K562 (cell line): ENCODE data around the gene ZBTB43. TPM values are rescaled to one million over a fixed set of nuclear protein-coding genes. Genes with fewer than 3 reads are reported as not detected.

ENCODE experiments used
- ATAC-seq: fragments of 200-7000 bp; cut with Tn5 transposase; 3 replicates; pipeline ENCODE4 v1.9.1; 2020; ENCODE audit warnings: moderate library complexity
- BruUV-seq: library from RNA; stranded (reverse); fragments of 400-500 nt; replicated peaks from 2 replicates; lab custom pipeline; 2021; lab: Mats Ljungman, UMichigan
- CTCF ChIA-PET: fragments of 300-600 bp; formaldehyde crosslinking; extraction: SDS; loops from one replicate; lab custom pipeline; 2021; ENCODE audit warnings: low intra/inter-chr PET ratio; lab: Yijun Ruan, JAX
- POLR2A ChIA-PET: fragments of 300-600, 350-650 bp; sonication (Branson Sonifier 250); formaldehyde crosslinking; extraction: SDS; loops from one replicate; lab custom pipeline; 2021; ENCODE audit warnings: antibody characterized with exemption, inconsistent platforms; lab: Yijun Ruan, JAX
- DNase-seq, 4 experiments: peaks; one replicate each; pipeline versions ENCODE4 v3.0.0 to v3.0.0-alpha.2; 2011 to 2018; ENCODE audit warnings: low spot score in 3 of 4, mixed read lengths in 3 of 4; ENCODE audit errors: extremely low read depth in 1 of 4
- FAIRE-seq: peaks from 2 replicates; lab custom pipeline; 2011; peaks lifted over from hg19 to GRCh38; lab: Jason Lieb, UNC
- H2AFZ ChIP-seq: 2 replicates; pipeline ENCODE4 v1.6.0; 2011; ENCODE audit warnings: low read depth, low read length, control low read depth, inconsistent platforms
- H3K27ac ChIP-seq: fragments of 200-600 bp; 3 replicates; pipeline ENCODE4 v1.8.0; 2011; ENCODE audit warnings: low read depth, mild to moderate bottlenecking, control low read depth, inconsistent platforms, low read length, moderate library complexity, mixed read lengths; ENCODE audit errors: extremely low read depth
- H3K27me3 ChIP-seq, 2 experiments: fragments of 300-600 bp in 1 of 2; 2 replicates in 1 of 2; 3 replicates in 1 of 2; pipeline versions ENCODE4 v1.6.0 to v1.8.0; 2011; ENCODE audit warnings: inconsistent platforms in 2 of 2, low read length in 2 of 2, mild to moderate bottlenecking in 1 of 2, mixed read lengths in 1 of 2, moderate library complexity in 1 of 2; ENCODE audit not compliant: control insufficient read depth in 2 of 2, insufficient read depth in 2 of 2
- H3K36me3 ChIP-seq: fragments of 300-600 bp; 3 replicates; pipeline ENCODE4 v1.8.0; 2011; ENCODE audit warnings: mild to moderate bottlenecking, low read length, inconsistent platforms; ENCODE audit not compliant: control insufficient read depth, insufficient read depth
- H3K4me1 ChIP-seq, 2 experiments: fragments of 200-600 bp in 1 of 2; replicated peaks in 1 of 2; 2 replicates in 1 of 2; 3 replicates in 1 of 2; pipeline versions ENCODE4 v1.5.1 to v1.8.0; 2011; ENCODE audit warnings: inconsistent platforms in 2 of 2, low read length in 2 of 2, mild to moderate bottlenecking in 1 of 2, mixed read lengths in 1 of 2, moderate library complexity in 1 of 2; ENCODE audit not compliant: control insufficient read depth in 2 of 2, insufficient read depth in 2 of 2
- H3K4me2 ChIP-seq: 2 replicates; pipeline ENCODE4 v1.6.1; 2011; ENCODE audit warnings: low read length, control low read depth, inconsistent platforms, mixed read lengths; ENCODE audit not compliant: insufficient read depth
- H3K4me3 ChIP-seq: fragments of 200-600 bp; sonication (generic), shearing (Covaris generic); 2 replicates; pipeline ENCODE4 v1.5.1; 2016; ENCODE audit warnings: control low read depth, inconsistent platforms
- H3K79me2 ChIP-seq: fragments of 200-600 bp; 3 replicates; pipeline ENCODE4 v1.8.0; 2011; ENCODE audit warnings: low read length, inconsistent platforms; ENCODE audit not compliant: control insufficient read depth, insufficient read depth
- H3K9ac ChIP-seq, 2 experiments: 2 replicates each; pipeline versions ENCODE4 v1.6.0 to v1.6.1; 2011; ENCODE audit warnings: low read depth in 2 of 2, low read length in 2 of 2, control low read depth in 1 of 2, inconsistent platforms in 1 of 2, mild to moderate bottlenecking in 1 of 2, mixed read lengths in 1 of 2; ENCODE audit not compliant: insufficient read depth in 1 of 2
- H3K9me1 ChIP-seq: one replicate; pipeline ENCODE4 v1.6.0; 2011; ENCODE audit warnings: inconsistent platforms, mild to moderate bottlenecking, low read length, moderate library complexity; ENCODE audit not compliant: control insufficient read depth, insufficient read depth
- H3K9me3 ChIP-seq: replicated peaks from 2 replicates; pipeline ENCODE4 v1.5.1; 2011; ENCODE audit warnings: low read depth, low read length, inconsistent platforms; ENCODE audit not compliant: control insufficient read depth, insufficient read depth
- H4K20me1 ChIP-seq: replicated peaks from 2 replicates; pipeline ENCODE4 v1.6.1; 2011; ENCODE audit warnings: low read length, inconsistent platforms, mixed read lengths; ENCODE audit not compliant: control insufficient read depth, insufficient read depth
- BHLHE40 ChIP-seq: IDR thresholded peaks from 2 replicates; pipeline ENCODE4 v1.6.1; 2011; ENCODE audit warnings: low read length, improper control_type of control experiment
- CHD2 ChIP-seq: IDR thresholded peaks from 2 replicates; pipeline ENCODE4 v1.6.1; 2011; ENCODE audit warnings: low read depth, low read length
- CLOCK ChIP-seq: fragments of 250-450 bp; sonication (Bioruptor Pico); IDR thresholded peaks from 2 replicates; pipeline ENCODE4 v1.4.0; 2020; ENCODE audit warnings: mild to moderate bottlenecking, moderate library complexity, borderline replicate concordance
- CREB5 ChIP-seq: fragments of 250-450 bp; sonication (Bioruptor Pico); IDR thresholded peaks from 2 replicates; pipeline ENCODE4 v1.5.0; 2020; ENCODE audit warnings: mild to moderate bottlenecking
- MLX ChIP-seq, 2 experiments: fragments of 450-650 bp in 1 of 2; sonication (generic) in 1 of 2; formaldehyde crosslinking; conservative IDR thresholded peaks; 2 replicates each; pipeline versions ENCODE4 v1.4.0 to v1.8.1; 2020 to 2022; ENCODE audit warnings: mild to moderate bottlenecking in 1 of 2, missing genetic modification reagents in 1 of 2
- MNT ChIP-seq, 2 experiments: fragments of 450-650 bp; conservative IDR thresholded peaks; 2 replicates each; pipeline ENCODE4 v1.6.1; 2017; ENCODE audit warnings: mild to moderate bottlenecking in 2 of 2, moderate library complexity in 2 of 2
- RFX1 ChIP-seq: fragments of 450-650 bp; IDR thresholded peaks from 2 replicates; pipeline ENCODE4 v1.6.1; 2016; ENCODE audit warnings: mild to moderate bottlenecking, moderate library complexity
- ZFP36 ChIP-seq: fragments of 150-350 bp; IDR thresholded peaks from 2 replicates; pipeline ENCODE4 v1.6.1; 2018; ENCODE audit warnings: low read length, low read depth; ENCODE audit not compliant: partially characterized antibody
- ZMIZ1 ChIP-seq, 2 experiments: fragments of 150-350 bp in 1 of 2; IDR thresholded peaks; 2 replicates each; pipeline ENCODE4 v1.6.1; 2012 to 2016; ENCODE audit warnings: low read depth in 2 of 2, low read length in 2 of 2, mild to moderate bottlenecking in 1 of 2, moderate library complexity in 1 of 2
- WGBS: fragments of 100-300 bp; shearing (Covaris generic); methylation state at CpG from one replicate; pipeline ENCODE4 v1.1.6; 2016; ENCODE audit warnings: low coverage, mixed read lengths; ENCODE audit not compliant: insufficient coverage; ENCODE audit errors: missing lambda C conversion rate; 5-methylcytosine and 5-hydroxymethylcytosine counted together
- in situ Hi-C: fragments of 300-500 bp; cut with MboI; formaldehyde crosslinking; loops from 4 replicates; pipeline ENCODE4 v1.15.0; 2018; ENCODE audit warnings: inconsistent platforms, mixed read lengths
- intact Hi-C: fragments of 100-400 bp; cut with micrococcal nuclease; formaldehyde crosslinking; loops from 2 replicates; pipeline ENCODE4 v1.14.2; 2022
- polyA plus RNA-seq, 8 experiments: library from polyadenylated mRNA; depleted of rRNA in 4 of 8; stranded (reverse) in 5 of 8; unstranded in 3 of 8; fragments of >200 nt; fragmentation: Nextera tagmentation in 2 of 8; fragmentation: Illumina TruSeq in 1 of 8; extraction: Ambion mirVana in 2 of 8; extraction: Trizol in 1 of 8; gene quantifications; 2 replicates each; pipeline versions ENCODE4 v1.2.1 to v1.2.3, GENCODE V29; 2011 to 2014; ENCODE audit warnings: inconsistent platforms in 1 of 8, missing spikeins in 1 of 8
- total RNA-seq, 7 experiments: library from RNA; depleted of rRNA in 6 of 7; stranded (reverse); fragments of >200 nt in 6 of 7; fragmentation: Illumina TruSeq in 2 of 7; extraction: Trizol in 2 of 7; gene quantifications; 2 replicates each; pipeline versions ENCODE4 v1.2.1 to v1.2.3, GENCODE V29; 2011 to 2021; ENCODE audit warnings: low replicate concordance in 1 of 7

Gene ZBTB43
- total and polyA plus RNA-seq, 9 of the 15 experiments (the other 6 are each of a cell fraction or from before 2014, with no cell fraction given), result 3.9 to 17.2 (median 9.1) TPM

- TF ChIP-seq ZMIZ1 (IDR thresholded peaks at IDR 0.05; ENCODE audit: low read depth in 2 of 2, low read length in 2 of 2) (no peak), BHLHE40 (peak; percentile 87), MNT (conservative IDR thresholded peaks at IDR 0.05) (0 out of 4 replicates have a peak, but pooled peaks of 1 of the 2 experiments have one; percentile 37)
These were observed 49.9 kb downstream of the ZBTB43 start (continued) for GRCh38 chr9:126854734-126855133.

- Histone ChIP-seq H3K9me3 (no peaks in the 10 kb centered on the region), H2AFZ (no peak overlapping the region), H3K36me3 (no peaks in the 10 kb centered on the region), H3K27me3 (peaks cover 2 to 5% of the 10 kb centered on the region in 2 experiments; a peak in 4 of 5 replicates), H3K4me3 (no peak overlapping the region), H4K20me1 (peaks cover 3% of the 10 kb centered on the region; the same call in 1 of the 2 replicates), H3K4me1 (peaks cover 10 to 14% of the 10 kb centered on the region in 2 experiments; a peak in 4 of 5 replicates), H3K9me1 (no peaks in the 10 kb centered on the region), H3K79me2 (peaks cover 7% of the 10 kb centered on the region), H3K4me2 (no peak overlapping the region), H3K27ac (no peak overlapping the region), H3K9ac (peak overlapping the region in 1 of 2 experiments; percentile 43; a peak in 1 of 4 replicates)
- FAIRE-seq, result no peak
- no peak for ATAC-seq
- no TSS peak for BruUV-seq
- in situ Hi-C loops, result no loop called here
- ChIA-PET POLR2A (interaction anchor here (0.9 kb wide), 1 partner anchor 14 kb away, joined by 5 read pairs; no protein-coding TSS in a partner anchor), CTCF (no interaction called here)
- DNase-seq, result no peak
- intact Hi-C loops, result no loop called here
- WGBS, result 33% methylated on average over 5 of the region's 6 CpGs
- TF ChIP-seq RFX1 (no peak), MLX (CRISPR knock-in tag; conservative IDR thresholded peaks at IDR 0.05) (no peak), CHD2 (no peak), CLOCK (CRISPR knock-in tag) (no peak), ZFP36 (no peak), CREB5 (CRISPR knock-in tag) (no peak)
These were observed 51.6 kb downstream of the ZBTB43 start for GRCh38 chr9:126856326-126856877.
